B cell (primary cell): ENCODE measurements around the gene PTPRM. TPM values are rescaled to one million over a fixed set of nuclear protein-coding genes. Genes with fewer than 3 reads are reported as not detected.

ENCODE experiments used
- ATAC-seq: fragments of 200-7000 bp; cut with Tn5 transposase; one replicate; pipeline ENCODE4 v1.10.0; 2021; ENCODE audit warnings: low read depth, mild to moderate bottlenecking, moderate number of reproducible peaks, moderate library complexity
- CTCF ChIA-PET: fragments of 350-600 bp; sonication (Branson Sonifier 250); formaldehyde crosslinking; loops from one replicate; lab custom pipeline; 2021; ENCODE audit warnings: antibody characterized with exemption, inconsistent platforms; lab: Charles Lee
- POLR2A ChIA-PET: fragments of 350-600 bp; sonication (Branson Sonifier 250); formaldehyde crosslinking; loops from one replicate; lab custom pipeline; 2021; ENCODE audit warnings: antibody characterized with exemption; lab: Charles Lee
- DNase-seq: peaks from one replicate; pipeline ENCODE4 v3.0.0; 2013
- H2AFZ ChIP-seq: 2 replicates; pipeline ENCODE4 v1.6.1; 2012; ENCODE audit warnings: mild to moderate bottlenecking, low read depth, low read length; ENCODE audit not compliant: insufficient read depth, poor library complexity, severe bottlenecking
- H3K27ac ChIP-seq, 2 donors: 1 replicate in 1 of 2; 2 replicates in 1 of 2; pipeline ENCODE4 v1.5.1; 2012 to 2013; ENCODE audit warnings: low read length in 2 of 2, mild to moderate bottlenecking in 2 of 2, moderate library complexity in 1 of 2
- H3K27me3 ChIP-seq, 4 experiments: fragments of 200-600 bp in 1 of 4; sonication (generic) in 1 of 4; replicated peaks in 1 of 4; 1 replicate in 2 of 4; 2 replicates in 2 of 4; pipeline versions ENCODE4 v1.6.1 to v1.7.0; 2013 to 2016; ENCODE audit warnings: low read length in 3 of 4, mild to moderate bottlenecking in 2 of 4, mixed read lengths in 1 of 4, moderate library complexity in 1 of 4; ENCODE audit not compliant: insufficient read depth in 4 of 4, control insufficient read depth in 3 of 4; ENCODE audit errors: control extremely low read depth in 1 of 4
- H3K36me3 ChIP-seq, 2 experiments: replicated peaks in 1 of 2; 1 replicate in 1 of 2; 2 replicates in 1 of 2; pipeline versions ENCODE4 v1.6.1 to v1.7.1; 2013; ENCODE audit warnings: low read length in 1 of 2; ENCODE audit not compliant: insufficient read depth in 2 of 2, control insufficient read depth in 1 of 2; ENCODE audit errors: control extremely low read depth in 1 of 2, extremely low read depth in 1 of 2
- H3K4me1 ChIP-seq, 2 donors: fragments of 200-600 bp in 1 of 2; sonication (generic) in 1 of 2; 1 replicate in 1 of 2; 2 replicates in 1 of 2; pipeline versions ENCODE4 v1.5.1 to v1.6.1; 2013 to 2017; ENCODE audit warnings: low read length in 2 of 2; ENCODE audit not compliant: control insufficient read depth in 2 of 2, insufficient read depth in 2 of 2
- H3K4me2 ChIP-seq: replicated peaks from 2 replicates; pipeline ENCODE3; 2012; ENCODE audit warnings: mild to moderate bottlenecking, low read depth, low read length; ENCODE audit not compliant: poor library complexity, severe bottlenecking
- H3K4me3 ChIP-seq, 5 experiments: fragments of 200-600 bp in 1 of 5; sonication (generic) in 1 of 5; 1 replicate in 3 of 5; 2 replicates in 2 of 5; pipeline versions ENCODE4 v1.5.1 to v1.7.0; 2011 to 2016; ENCODE audit warnings: low read length in 4 of 5, mild to moderate bottlenecking in 4 of 5, low read depth in 2 of 5, control low read depth in 1 of 5, moderate library complexity in 1 of 5; ENCODE audit not compliant: insufficient read depth in 1 of 5; ENCODE audit errors: control extremely low read depth in 1 of 5, extremely low read depth in 1 of 5
- H3K79me2 ChIP-seq: fragments of 200-600 bp; sonication (generic); one replicate; pipeline ENCODE4 v1.6.0; 2016; ENCODE audit warnings: low read length; ENCODE audit not compliant: control insufficient read depth, insufficient read depth
- H3K9ac ChIP-seq: fragments of 200-600 bp; sonication (generic); 2 replicates; pipeline ENCODE4 v1.6.1; 2017; ENCODE audit warnings: mild to moderate bottlenecking, low read length, moderate library complexity
- H3K9me3 ChIP-seq, 3 donors: one replicate each; pipeline versions ENCODE4 v1.6.1 to v1.7.1; 2013; ENCODE audit warnings: low read length in 2 of 3; ENCODE audit not compliant: control insufficient read depth in 2 of 3, insufficient read depth in 1 of 3; ENCODE audit errors: control extremely low read depth in 1 of 3
- H4K20me1 ChIP-seq: 2 replicates; pipeline ENCODE4 v1.6.0; 2012; ENCODE audit warnings: mild to moderate bottlenecking, low read length; ENCODE audit not compliant: insufficient read depth, control insufficient read depth, poor library complexity, severe bottlenecking
- H3K27ac Mint-ChIP-seq: one replicate; pipeline ENCODE4 v1.8.0; 2021; ENCODE audit warnings: mixed read lengths
- H3K27me3 Mint-ChIP-seq: one replicate; pipeline ENCODE4 v1.8.0; 2021; ENCODE audit warnings: mixed read lengths
- H3K4me1 Mint-ChIP-seq: one replicate; pipeline ENCODE4 v1.8.0; 2021; ENCODE audit warnings: mixed read lengths
- H3K4me3 Mint-ChIP-seq: one replicate; pipeline ENCODE4 v1.8.0; 2021; ENCODE audit warnings: mixed read lengths
- H3K9me3 Mint-ChIP-seq: one replicate; pipeline ENCODE4 v1.8.0; 2022; ENCODE audit warnings: mixed read lengths; ENCODE audit not compliant: insufficient read depth
- EZH2 ChIP-seq: IDR thresholded peaks from 2 replicates; pipeline ENCODE4 v1.6.1; 2012; ENCODE audit warnings: borderline replicate concordance, low read depth, mild to moderate bottlenecking, moderate library complexity, low read length; ENCODE audit not compliant: insufficient read depth, poor library complexity, severe bottlenecking
- WGBS: methylation state at CpG from one replicate; pipeline ENCODE4 v1.1.5; 2013; ENCODE audit warnings: missing lambda C conversion rate; ENCODE audit not compliant: insufficient coverage; 5-methylcytosine and 5-hydroxymethylcytosine counted together
- intact Hi-C: fragments of 100-400 bp; cut with micrococcal nuclease; formaldehyde crosslinking; loops from one replicate; pipeline ENCODE4 v1.10.0; 2022
- polyA plus RNA-seq: library from polyadenylated mRNA; depleted of rRNA; stranded (reverse); fragments of >200 nt; gene quantifications from 2 replicates; pipeline ENCODE4 v1.2.3, GENCODE V29; 2012
- total RNA-seq, 2 donors: library from RNA; stranded (reverse); fragments of 120-200 nt in 1 of 2; gene quantifications; 1 replicate in 1 of 2; 2 replicates in 1 of 2; pipeline versions ENCODE4 v1.2.3 to v1.2.4, GENCODE V29; 2013 to 2022
- TF ChIP-seq, protein P1 (sequence below): fragments of 200-600 bp; IDR thresholded peaks from one replicate; pipeline ENCODE4 v1.8.0; 2022; ENCODE audit warnings: antibody characterized with exemption, mild to moderate bottlenecking

PTPRM gene
- total and polyA plus RNA-seq, 2 donors (not counting 1 experiment from before 2014, with no cell fraction given): 0.20 to 0.89 TPM

- Histone ChIP-seq H3K27me3 (no peaks in the 10 kb centered on the region), H3K4me1 (no peaks in the 10 kb centered on the region), H3K79me2 (no peaks in the 10 kb centered on the region), H4K20me1 (no peaks in the 10 kb centered on the region), H2AFZ (no peak overlapping the region), H3K36me3 (no peaks in the 10 kb centered on the region), H3K4me2 (no peak overlapping the region), H3K9ac (no peak overlapping the region), H3K4me3 (no peak overlapping the region), H3K9me3 (peaks cover 0 to 8% (median 0%) of the 10 kb centered on the region in 3 donors), H3K27ac (no peak overlapping the region)
- ATAC-seq (no peak), DNase-seq (no peak)
- TF ChIP-seq, protein P1, sequence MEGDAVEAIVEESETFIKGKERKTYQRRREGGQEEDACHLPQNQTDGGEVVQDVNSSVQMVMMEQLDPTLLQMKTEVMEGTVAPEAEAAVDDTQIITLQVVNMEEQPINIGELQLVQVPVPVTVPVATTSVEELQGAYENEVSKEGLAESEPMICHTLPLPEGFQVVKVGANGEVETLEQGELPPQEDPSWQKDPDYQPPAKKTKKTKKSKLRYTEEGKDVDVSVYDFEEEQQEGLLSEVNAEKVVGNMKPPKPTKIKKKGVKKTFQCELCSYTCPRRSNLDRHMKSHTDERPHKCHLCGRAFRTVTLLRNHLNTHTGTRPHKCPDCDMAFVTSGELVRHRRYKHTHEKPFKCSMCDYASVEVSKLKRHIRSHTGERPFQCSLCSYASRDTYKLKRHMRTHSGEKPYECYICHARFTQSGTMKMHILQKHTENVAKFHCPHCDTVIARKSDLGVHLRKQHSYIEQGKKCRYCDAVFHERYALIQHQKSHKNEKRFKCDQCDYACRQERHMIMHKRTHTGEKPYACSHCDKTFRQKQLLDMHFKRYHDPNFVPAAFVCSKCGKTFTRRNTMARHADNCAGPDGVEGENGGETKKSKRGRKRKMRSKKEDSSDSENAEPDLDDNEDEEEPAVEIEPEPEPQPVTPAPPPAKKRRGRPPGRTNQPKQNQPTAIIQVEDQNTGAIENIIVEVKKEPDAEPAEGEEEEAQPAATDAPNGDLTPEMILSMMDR: no peak
- Mint-ChIP-seq H3K27ac (no peak overlapping the region), H3K4me1 (no peaks in the 10 kb centered on the region), H3K27me3 (peaks cover 4% of the 10 kb centered on the region), H3K9me3 (no peaks in the 10 kb centered on the region), H3K4me3 (no peak overlapping the region)
- intact Hi-C loops: no loop called here
- CTCF ChIA-PET: no interaction called here
- POLR2A ChIA-PET: no interaction called here
- WGBS: 96% methylated on average over 15 of the region's 17 CpGs
Measured at GRCh38 chr18:8348051-8348720, 781.1 kb downstream of the PTPRM start.

GRCh38 chr18:8349608-8350323, 782.6 kb downstream of the PTPRM start:
- ChIA-PET POLR2A (no interaction called here), CTCF (no interaction called here)
- no peaks in the 10 kb centered on the region for H3K4me1 Mint-ChIP-seq
- DNase-seq (no peak), ATAC-seq (no peak)
- peaks cover 0 to 2% (median 0%) of the 10 kb centered on the region in 4 experiments for H3K27me3 ChIP-seq
- no peak overlapping the region for H3K4me2 ChIP-seq
- H3K36me3 ChIP-seq: no peaks in the 10 kb centered on the region
- intact Hi-C loops: no loop called here
- no peak overlapping the region for H3K4me3 Mint-ChIP-seq
- peaks cover 7% of the 10 kb centered on the region for H3K27me3 Mint-ChIP-seq
- H2AFZ ChIP-seq: no peak overlapping the region
- no peaks in the 10 kb centered on the region for H4K20me1 ChIP-seq
- no peak overlapping the region for H3K27ac Mint-ChIP-seq
- H3K9me3 Mint-ChIP-seq: no peaks in the 10 kb centered on the region
- TF ChIP-seq, protein P1: no peak
- no peak for TF ChIP-seq EZH2
- 88% methylated on average over 3 of the region's 3 CpGs for WGBS
- no peak overlapping the region for H3K9ac ChIP-seq
- H3K27ac ChIP-seq: no peak overlapping the region
- no peak overlapping the region for H3K4me3 ChIP-seq
- no peaks in the 10 kb centered on the region for H3K79me2 ChIP-seq
- H3K4me1 ChIP-seq: no peaks in the 10 kb centered on the region
- H3K9me3 ChIP-seq: peaks cover 0 to 8% (median 0%) of the 10 kb centered on the region in 3 donors
